ENCODE measurements around the gene CKLF. TPM values are rescaled to one million over a fixed set of nuclear protein-coding genes. Genes with fewer than 3 reads are reported as not detected.

Gene CKLF
- total and polyA plus RNA-seq, 12 donors = 19.6 to 67.9 (median 39.1) TPM

DNA sequence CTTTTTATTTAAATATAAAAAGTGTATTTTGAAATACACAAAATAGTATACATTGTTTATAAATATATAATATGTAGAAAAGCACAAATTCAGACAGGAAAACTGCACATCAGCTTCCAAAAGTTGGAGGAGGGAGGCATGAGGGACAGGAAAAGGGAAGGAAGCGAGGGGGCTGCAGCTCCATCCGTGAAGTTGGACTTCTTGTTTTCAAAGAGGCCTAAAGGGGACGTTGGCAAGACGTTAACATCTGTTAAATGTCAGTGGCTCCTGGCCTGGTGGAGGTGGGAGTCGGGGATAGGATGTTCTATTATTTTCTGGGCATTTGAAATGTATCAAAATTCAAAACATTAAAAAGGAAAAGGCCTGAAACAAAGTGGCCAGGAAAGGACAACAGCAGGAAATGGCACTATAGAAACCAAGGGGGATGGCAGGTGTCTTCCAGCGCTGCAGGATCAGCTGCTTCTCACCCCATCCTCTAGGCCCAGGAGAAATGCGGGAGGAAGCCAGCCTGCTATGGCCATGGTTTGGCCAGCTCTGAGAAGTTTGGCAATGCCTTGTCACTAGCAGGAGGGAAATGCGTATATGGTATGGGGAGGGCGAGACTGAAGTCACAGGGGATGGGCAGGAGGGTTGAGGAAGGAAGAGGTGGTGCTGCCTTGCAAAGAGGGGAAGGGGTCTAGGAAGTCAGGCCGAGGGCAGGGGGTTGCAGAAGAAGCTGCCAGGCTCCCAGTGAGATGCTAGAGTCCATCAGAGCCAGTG, 33.3 kb downstream of the CKLF start:
- no peak overlapping the region for H3K4me3 ChIP-seq
- H3K36me3 ChIP-seq (replicated peaks in 1 of 2) = no peaks in the 10 kb centered on the region
- DNase-seq = peak in 1 of 7 donors; percentile 30
- peaks cover 0 to 8% of the 10 kb centered on the region in 2 donors for H3K4me1 ChIP-seq (replicated peaks in 1 of 2)
- 61 to 71% (median 68%) methylated on average over 10 of the region's 10 CpGs for WGBS, 4 donors
- H3K27me3 ChIP-seq = no peaks in the 10 kb centered on the region
- no peak overlapping the region for H3K27ac ChIP-seq
- no peaks in the 10 kb centered on the region for H3K9me3 ChIP-seq (replicated peaks in 1 of 3)
- intact Hi-C loops (cut with DNase I) = no loop called here
- TF ChIP-seq, protein P1, sequence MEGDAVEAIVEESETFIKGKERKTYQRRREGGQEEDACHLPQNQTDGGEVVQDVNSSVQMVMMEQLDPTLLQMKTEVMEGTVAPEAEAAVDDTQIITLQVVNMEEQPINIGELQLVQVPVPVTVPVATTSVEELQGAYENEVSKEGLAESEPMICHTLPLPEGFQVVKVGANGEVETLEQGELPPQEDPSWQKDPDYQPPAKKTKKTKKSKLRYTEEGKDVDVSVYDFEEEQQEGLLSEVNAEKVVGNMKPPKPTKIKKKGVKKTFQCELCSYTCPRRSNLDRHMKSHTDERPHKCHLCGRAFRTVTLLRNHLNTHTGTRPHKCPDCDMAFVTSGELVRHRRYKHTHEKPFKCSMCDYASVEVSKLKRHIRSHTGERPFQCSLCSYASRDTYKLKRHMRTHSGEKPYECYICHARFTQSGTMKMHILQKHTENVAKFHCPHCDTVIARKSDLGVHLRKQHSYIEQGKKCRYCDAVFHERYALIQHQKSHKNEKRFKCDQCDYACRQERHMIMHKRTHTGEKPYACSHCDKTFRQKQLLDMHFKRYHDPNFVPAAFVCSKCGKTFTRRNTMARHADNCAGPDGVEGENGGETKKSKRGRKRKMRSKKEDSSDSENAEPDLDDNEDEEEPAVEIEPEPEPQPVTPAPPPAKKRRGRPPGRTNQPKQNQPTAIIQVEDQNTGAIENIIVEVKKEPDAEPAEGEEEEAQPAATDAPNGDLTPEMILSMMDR (IDR thresholded peaks at IDR 0.05) = no peak
- no peak for TF ChIP-seq POLR2A (IDR thresholded peaks at IDR 0.05)

DNA sequence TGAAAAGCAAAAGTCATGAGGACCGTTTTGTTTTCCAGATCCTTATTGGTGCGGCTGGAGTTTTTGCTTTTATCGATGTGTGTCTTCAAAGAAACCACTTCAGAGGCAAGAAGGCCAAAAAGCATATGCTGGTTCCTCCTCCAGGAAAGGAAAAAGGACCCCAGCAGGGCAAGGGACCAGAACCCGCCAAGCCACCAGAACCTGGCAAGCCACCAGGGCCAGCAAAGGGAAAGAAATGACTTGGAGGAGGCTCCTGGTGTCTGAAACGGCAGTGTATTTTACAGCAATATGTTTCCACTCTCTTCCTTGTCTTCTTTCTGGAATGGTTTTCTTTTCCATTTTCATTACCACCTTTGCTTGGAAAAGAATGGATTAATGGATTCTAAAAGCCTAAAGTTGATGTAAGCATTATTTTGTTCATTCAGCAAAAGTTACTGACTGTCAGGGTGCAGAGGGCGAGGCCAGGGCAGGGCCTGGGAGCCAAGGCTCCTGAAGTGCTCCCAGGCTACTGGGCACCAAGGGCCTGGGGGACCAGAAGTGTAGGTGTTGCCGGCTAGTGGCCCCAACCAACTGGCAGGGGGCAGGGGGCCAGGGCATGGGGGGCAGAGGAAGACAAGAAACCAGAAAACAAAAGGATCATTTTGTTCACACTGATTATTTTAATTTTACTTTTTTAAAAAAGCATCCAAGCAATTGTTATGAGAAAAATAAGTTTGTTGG, 35.7 kb downstream of the CKLF start:
- intact Hi-C loops (cut with DNase I) = no loop called here
- 69 to 77% (median 75%) methylated on average over 7 of the region's 7 CpGs for WGBS, 4 donors
- H3K27ac ChIP-seq = no peak overlapping the region

GRCh38 chr16:66588981-66589713, 36.8 kb downstream of the CKLF start:
- Histone ChIP-seq H3K36me3 (replicated peaks in 1 of 2) (no peaks in the 10 kb centered on the region), H3K27ac (no peak overlapping the region), H3K4me3 (no peak overlapping the region), H3K9me3 (replicated peaks in 1 of 3) (no peaks in the 10 kb centered on the region), H3K4me1 (replicated peaks in 1 of 2) (peaks cover 0 to 8% of the 10 kb centered on the region in 2 donors), H3K27me3 (no peaks in the 10 kb centered on the region)
- intact Hi-C loops (cut with DNase I) = no loop called here
- 82 to 96% (median 92%) methylated on average over 4 to 8 of the region's 8 CpGs for WGBS, 4 donors
- peak in 4 of 7 donors; percentile 25 to 59 (median 39) for DNase-seq
- TF ChIP-seq, protein P1 (IDR thresholded peaks at IDR 0.05) = peak; percentile 13 to 59 (median 54)
- no peak for TF ChIP-seq POLR2A (IDR thresholded peaks at IDR 0.05)

More for the DNA sequence above, 35.7 kb downstream of the CKLF start:
- Histone ChIP-seq H3K4me1 (replicated peaks in 1 of 2) (peaks cover 0 to 8% of the 10 kb centered on the region in 2 donors), H3K9me3 (replicated peaks in 1 of 3) (no peaks in the 10 kb centered on the region), H3K27me3 (no peaks in the 10 kb centered on the region), H3K4me3 (no peak overlapping the region), H3K36me3 (replicated peaks in 1 of 2) (no peaks in the 10 kb centered on the region)
- TF ChIP-seq, protein P1 (IDR thresholded peaks at IDR 0.05) = no peak
- no peak for TF ChIP-seq POLR2A (IDR thresholded peaks at IDR 0.05)
- no peak for DNase-seq

GRCh38 chr16:66590322-66590721, 37.9 kb downstream of the CKLF start:
- Histone ChIP-seq H3K9me3 (replicated peaks in 1 of 3) (no peaks in the 10 kb centered on the region), H3K36me3 (replicated peaks in 1 of 2) (no peaks in the 10 kb centered on the region), H3K4me3 (no peak overlapping the region), H3K27me3 (no peaks in the 10 kb centered on the region), H3K27ac (no peak overlapping the region), H3K4me1 (replicated peaks in 1 of 2) (peaks cover 0 to 7% of the 10 kb centered on the region in 2 donors)
- WGBS, 4 donors = 62 to 83% (median 78%) methylated on average over 8 of the region's 8 CpGs
- intact Hi-C loops (cut with DNase I) = no loop called here
- peak in 1 of 7 donors; percentile 7 for DNase-seq
- TF ChIP-seq, protein P1 (IDR thresholded peaks at IDR 0.05) = no peak
- TF ChIP-seq POLR2A (IDR thresholded peaks at IDR 0.05) = no peak

Measured in adrenal gland (tissue), 12 donors.